B cell (primary cell): ENCODE results near the gene SPRYD3. TPM values are rescaled to one million over a fixed set of nuclear protein-coding genes. Genes with fewer than 3 reads are reported as not detected.
"Not testable (repeated sequence)": the region's sequence is repeated elsewhere in the genome, so short reads cannot be mapped to it uniquely, and the experiment has no call there.

ENCODE experiments used
- ATAC-seq: fragments of 200-7000 bp; cut with Tn5 transposase; one replicate; pipeline ENCODE4 v1.10.0; 2021; ENCODE audit warnings: low read depth, mild to moderate bottlenecking, moderate number of reproducible peaks, moderate library complexity
- CTCF ChIA-PET: fragments of 350-600 bp; sonication (Branson Sonifier 250); formaldehyde crosslinking; loops from one replicate; lab custom pipeline; 2021; ENCODE audit warnings: antibody characterized with exemption, inconsistent platforms; lab: Charles Lee
- POLR2A ChIA-PET: fragments of 350-600 bp; sonication (Branson Sonifier 250); formaldehyde crosslinking; loops from one replicate; lab custom pipeline; 2021; ENCODE audit warnings: antibody characterized with exemption; lab: Charles Lee
- DNase-seq: peaks from one replicate; pipeline ENCODE4 v3.0.0; 2013
- H2AFZ ChIP-seq: 2 replicates; pipeline ENCODE4 v1.6.1; 2012; ENCODE audit warnings: mild to moderate bottlenecking, low read depth, low read length; ENCODE audit not compliant: insufficient read depth, poor library complexity, severe bottlenecking
- H3K27ac ChIP-seq, 2 donors: 1 replicate in 1 of 2; 2 replicates in 1 of 2; pipeline ENCODE4 v1.5.1; 2012 to 2013; ENCODE audit warnings: low read length in 2 of 2, mild to moderate bottlenecking in 2 of 2, moderate library complexity in 1 of 2
- H3K27me3 ChIP-seq, 4 experiments: fragments of 200-600 bp in 1 of 4; sonication (generic) in 1 of 4; replicated peaks in 1 of 4; 1 replicate in 2 of 4; 2 replicates in 2 of 4; pipeline versions ENCODE4 v1.6.1 to v1.7.0; 2013 to 2016; ENCODE audit warnings: low read length in 3 of 4, mild to moderate bottlenecking in 2 of 4, mixed read lengths in 1 of 4, moderate library complexity in 1 of 4; ENCODE audit not compliant: insufficient read depth in 4 of 4, control insufficient read depth in 3 of 4; ENCODE audit errors: control extremely low read depth in 1 of 4
- H3K36me3 ChIP-seq, 2 experiments: replicated peaks in 1 of 2; 1 replicate in 1 of 2; 2 replicates in 1 of 2; pipeline versions ENCODE4 v1.6.1 to v1.7.1; 2013; ENCODE audit warnings: low read length in 1 of 2; ENCODE audit not compliant: insufficient read depth in 2 of 2, control insufficient read depth in 1 of 2; ENCODE audit errors: control extremely low read depth in 1 of 2, extremely low read depth in 1 of 2
- H3K4me1 ChIP-seq, 2 donors: fragments of 200-600 bp in 1 of 2; sonication (generic) in 1 of 2; 1 replicate in 1 of 2; 2 replicates in 1 of 2; pipeline versions ENCODE4 v1.5.1 to v1.6.1; 2013 to 2017; ENCODE audit warnings: low read length in 2 of 2; ENCODE audit not compliant: control insufficient read depth in 2 of 2, insufficient read depth in 2 of 2
- H3K4me2 ChIP-seq: replicated peaks from 2 replicates; pipeline ENCODE3; 2012; ENCODE audit warnings: mild to moderate bottlenecking, low read depth, low read length; ENCODE audit not compliant: poor library complexity, severe bottlenecking
- H3K4me3 ChIP-seq, 5 experiments: fragments of 200-600 bp in 1 of 5; sonication (generic) in 1 of 5; 1 replicate in 3 of 5; 2 replicates in 2 of 5; pipeline versions ENCODE4 v1.5.1 to v1.7.0; 2011 to 2016; ENCODE audit warnings: low read length in 4 of 5, mild to moderate bottlenecking in 4 of 5, low read depth in 2 of 5, control low read depth in 1 of 5, moderate library complexity in 1 of 5; ENCODE audit not compliant: insufficient read depth in 1 of 5; ENCODE audit errors: control extremely low read depth in 1 of 5, extremely low read depth in 1 of 5
- H3K79me2 ChIP-seq: fragments of 200-600 bp; sonication (generic); one replicate; pipeline ENCODE4 v1.6.0; 2016; ENCODE audit warnings: low read length; ENCODE audit not compliant: control insufficient read depth, insufficient read depth
- H3K9ac ChIP-seq: fragments of 200-600 bp; sonication (generic); 2 replicates; pipeline ENCODE4 v1.6.1; 2017; ENCODE audit warnings: mild to moderate bottlenecking, low read length, moderate library complexity
- H3K9me3 ChIP-seq, 3 donors: one replicate each; pipeline versions ENCODE4 v1.6.1 to v1.7.1; 2013; ENCODE audit warnings: low read length in 2 of 3; ENCODE audit not compliant: control insufficient read depth in 2 of 3, insufficient read depth in 1 of 3; ENCODE audit errors: control extremely low read depth in 1 of 3
- H4K20me1 ChIP-seq: 2 replicates; pipeline ENCODE4 v1.6.0; 2012; ENCODE audit warnings: mild to moderate bottlenecking, low read length; ENCODE audit not compliant: insufficient read depth, control insufficient read depth, poor library complexity, severe bottlenecking
- H3K27ac Mint-ChIP-seq: one replicate; pipeline ENCODE4 v1.8.0; 2021; ENCODE audit warnings: mixed read lengths
- H3K27me3 Mint-ChIP-seq: one replicate; pipeline ENCODE4 v1.8.0; 2021; ENCODE audit warnings: mixed read lengths
- H3K4me1 Mint-ChIP-seq: one replicate; pipeline ENCODE4 v1.8.0; 2021; ENCODE audit warnings: mixed read lengths
- H3K4me3 Mint-ChIP-seq: one replicate; pipeline ENCODE4 v1.8.0; 2021; ENCODE audit warnings: mixed read lengths
- H3K9me3 Mint-ChIP-seq: one replicate; pipeline ENCODE4 v1.8.0; 2022; ENCODE audit warnings: mixed read lengths; ENCODE audit not compliant: insufficient read depth
- CTCF ChIP-seq: fragments of 200-600 bp; IDR thresholded peaks from one replicate; pipeline ENCODE4 v1.8.0; 2022; ENCODE audit warnings: antibody characterized with exemption, mild to moderate bottlenecking
- EZH2 ChIP-seq: IDR thresholded peaks from 2 replicates; pipeline ENCODE4 v1.6.1; 2012; ENCODE audit warnings: borderline replicate concordance, low read depth, mild to moderate bottlenecking, moderate library complexity, low read length; ENCODE audit not compliant: insufficient read depth, poor library complexity, severe bottlenecking
- WGBS: methylation state at CpG from one replicate; pipeline ENCODE4 v1.1.5; 2013; ENCODE audit warnings: missing lambda C conversion rate; ENCODE audit not compliant: insufficient coverage; 5-methylcytosine and 5-hydroxymethylcytosine counted together
- intact Hi-C: fragments of 100-400 bp; cut with micrococcal nuclease; formaldehyde crosslinking; loops from one replicate; pipeline ENCODE4 v1.10.0; 2022
- polyA plus RNA-seq: library from polyadenylated mRNA; depleted of rRNA; stranded (reverse); fragments of >200 nt; gene quantifications from 2 replicates; pipeline ENCODE4 v1.2.3, GENCODE V29; 2012
- total RNA-seq, 2 donors: library from RNA; stranded (reverse); fragments of 120-200 nt in 1 of 2; gene quantifications; 1 replicate in 1 of 2; 2 replicates in 1 of 2; pipeline versions ENCODE4 v1.2.3 to v1.2.4, GENCODE V29; 2013 to 2022

The SPRYD3 gene
- total and polyA plus RNA-seq, 2 donors (not counting 1 experiment from before 2014, with no cell fraction given): 15.9 to 43.3 TPM

GRCh38 chr12:53036802-53037201 lies 42.4 kb downstream of the SPRYD3 start:
- Mint-ChIP-seq H3K27ac (no peak overlapping the region), H3K27me3 (no peaks in the 10 kb centered on the region), H3K4me1 (no peaks in the 10 kb centered on the region), H3K9me3 (no peaks in the 10 kb centered on the region), H3K4me3 (no peak overlapping the region)
- no peak overlapping the region for H3K4me2 ChIP-seq
- H3K36me3 ChIP-seq: peaks cover 24 to 69% of the 10 kb centered on the region in 2 experiments
- no peaks in the 10 kb centered on the region for H3K79me2 ChIP-seq
- H3K27ac ChIP-seq: no peak overlapping the region
- H2AFZ ChIP-seq: no peak overlapping the region
- no peak for TF ChIP-seq EZH2
- TF ChIP-seq CTCF: no peak
- ATAC-seq (no peak), DNase-seq (no peak)
- ChIA-PET POLR2A (no interaction called here), CTCF (no interaction called here)
- WGBS: no CpG with 5 or more reads among the region's 3 CpGs
- H3K9ac ChIP-seq: no peak overlapping the region
- intact Hi-C loops: no loop called here
- H3K27me3 ChIP-seq: no peaks in the 10 kb centered on the region
- H4K20me1 ChIP-seq: peaks cover 6% of the 10 kb centered on the region
- H3K9me3 ChIP-seq: no peaks in the 10 kb centered on the region
- H3K4me1 ChIP-seq: no peaks in the 10 kb centered on the region
- H3K4me3 ChIP-seq: no peak overlapping the region

DNA sequence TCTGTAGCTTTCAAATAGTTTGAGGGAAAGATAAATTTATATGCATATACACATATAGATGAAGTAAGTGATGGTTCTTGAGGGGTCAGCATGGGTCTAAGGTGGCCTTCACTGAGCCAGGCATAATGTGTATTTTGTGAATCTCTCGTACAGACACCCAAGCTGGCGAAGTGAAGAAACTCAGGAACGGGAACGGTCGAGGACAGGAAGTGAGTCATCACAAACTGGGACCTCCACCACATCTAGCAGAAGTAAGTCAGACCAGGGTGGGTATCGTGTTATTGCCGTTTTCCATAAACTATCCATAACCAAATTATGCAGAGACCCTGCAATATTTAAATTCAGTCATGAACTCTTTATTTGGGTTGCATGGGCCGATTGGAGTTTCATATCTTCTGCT lies 44.7 kb downstream of the SPRYD3 start:
- Mint-ChIP-seq H3K4me1 (no peaks in the 10 kb centered on the region), H3K27me3 (no peaks in the 10 kb centered on the region), H3K4me3 (no peak overlapping the region), H3K27ac (no peak overlapping the region), H3K9me3 (no peaks in the 10 kb centered on the region)
- Histone ChIP-seq H3K27me3 (no peaks in the 10 kb centered on the region), H3K79me2 (peaks cover 6% of the 10 kb centered on the region), H3K27ac (no peak overlapping the region), H3K9ac (no peak overlapping the region), H3K9me3 (no peaks in the 10 kb centered on the region), H3K36me3 (peaks cover 26 to 82% of the 10 kb centered on the region in 2 experiments), H2AFZ (no peak overlapping the region), H3K4me3 (no peak overlapping the region), H3K4me2 (no peak overlapping the region), H3K4me1 (no peaks in the 10 kb centered on the region), H4K20me1 (peaks cover 18% of the 10 kb centered on the region)
- intact Hi-C loops: no loop called here
- ChIA-PET CTCF (no interaction called here), POLR2A (interaction anchor here (0.6 kb wide), 1 partner anchor 11 kb away, joined by 3 read pairs; no protein-coding TSS in a partner anchor)
- DNase-seq (no peak), ATAC-seq (no peak)
- TF ChIP-seq EZH2 (no peak), CTCF (no peak)
- WGBS: 100% methylated on average over 1 of the region's 8 CpGs

GRCh38 chr12:53033832-53034231 lies 45.4 kb downstream of the SPRYD3 start:
- H3K27me3 ChIP-seq, H3K4me1 ChIP-seq, H3K4me2 ChIP-seq, H2AFZ ChIP-seq, H3K9ac ChIP-seq, CTCF ChIA-PET, intact Hi-C loops, H3K9me3 ChIP-seq, H3K4me3 ChIP-seq, H3K27me3 Mint-ChIP-seq, H3K27ac ChIP-seq, H3K79me2 ChIP-seq, ATAC-seq, H3K4me1 Mint-ChIP-seq, H3K9me3 Mint-ChIP-seq, H3K4me3 Mint-ChIP-seq, H3K27ac Mint-ChIP-seq, DNase-seq: not testable (repeated sequence)
- 95% methylated on average over 8 of the region's 10 CpGs for WGBS
- H3K36me3 ChIP-seq: peaks cover 21 to 80% of the 10 kb centered on the region in 2 experiments
- POLR2A ChIA-PET: interaction anchor here (0.6 kb wide), 1 partner anchor 10 kb away, joined by 3 read pairs; no protein-coding TSS in a partner anchor
- peaks cover 18% of the 10 kb centered on the region for H4K20me1 ChIP-seq
